Neural cell (in vitro differentiated cells): ENCODE data around the gene SLC6A11. TPM values are rescaled to one million over a fixed set of nuclear protein-coding genes. Genes with fewer than 3 reads are reported as not detected.

Experiments used
- H2AFZ ChIP-seq: fragments of 200-600, 300-800 bp; sonication (generic), shearing (Covaris generic); 2 replicates; pipeline ENCODE4 v1.6.0; 2014; ENCODE audit warnings: low read depth, mild to moderate bottlenecking, antibody characterized with exemption, low read length, moderate library complexity
- H3F3A ChIP-seq: fragments of 200-600 bp; shearing (Covaris generic); 2 replicates; pipeline ENCODE4 v1.6.1; 2016; ENCODE audit warnings: mild to moderate bottlenecking, moderate library complexity, mixed read lengths, antibody characterized with exemption, low read length; ENCODE audit not compliant: insufficient read depth, poor library complexity, severe bottlenecking
- H3K27ac ChIP-seq: fragments of 200-600, 300-800 bp; sonication (generic), shearing (Covaris generic); 2 replicates; pipeline ENCODE4 v1.5.1; 2014; ENCODE audit warnings: mild to moderate bottlenecking, low read length, moderate library complexity
- H3K27me3 ChIP-seq: fragments of 300-800, 200-600 bp; sonication (generic), shearing (Covaris generic); 2 replicates; pipeline ENCODE4 v1.6.0; 2014; ENCODE audit warnings: mild to moderate bottlenecking, low read depth, low read length, moderate library complexity; ENCODE audit not compliant: insufficient read depth
- H3K36me3 ChIP-seq: fragments of 300-800, 200-600 bp; sonication (generic), shearing (Covaris generic); 2 replicates; pipeline ENCODE4 v1.5.1; 2014; ENCODE audit warnings: mild to moderate bottlenecking, antibody characterized with exemption, low read length, moderate library complexity; ENCODE audit not compliant: insufficient read depth
- H3K4me2 ChIP-seq: fragments of 300-800, 200-600 bp; sonication (generic), shearing (Covaris generic); 2 replicates; pipeline ENCODE4 v1.6.0; 2014; ENCODE audit warnings: mild to moderate bottlenecking, low read length
- H3K4me3 ChIP-seq: fragments of 300-800, 200-600 bp; sonication (generic), shearing (Covaris generic); 2 replicates; pipeline ENCODE4 v1.5.1; 2014; ENCODE audit warnings: mild to moderate bottlenecking, low read length, moderate library complexity
- H3K79me2 ChIP-seq: fragments of 200-600 bp; shearing (Covaris generic); replicated peaks from 2 replicates; pipeline ENCODE4 v1.6.0; 2014; ENCODE audit warnings: mild to moderate bottlenecking, low read length, moderate library complexity; ENCODE audit not compliant: insufficient read depth
- H3K9ac ChIP-seq: fragments of 300-800, 200-600 bp; sonication (generic), shearing (Covaris generic); 2 replicates; pipeline ENCODE4 v1.6.1; 2016; ENCODE audit warnings: mild to moderate bottlenecking, low read length, mixed read lengths
- H3K9me2 ChIP-seq: fragments of 200-600 bp; shearing (Covaris generic); 2 replicates; pipeline ENCODE4 v1.6.1; 2016; ENCODE audit warnings: mild to moderate bottlenecking, low read length, mixed read lengths; ENCODE audit not compliant: insufficient read depth
- H3K9me3 ChIP-seq: fragments of 200-600, 300-800 bp; sonication (generic), shearing (Covaris generic); 2 replicates; pipeline ENCODE4 v1.6.1; 2016; ENCODE audit warnings: mild to moderate bottlenecking, mixed run types, low read length, moderate library complexity, mixed read lengths
- H4K20me1 ChIP-seq: fragments of 200-600 bp; shearing (Covaris generic); 2 replicates; pipeline ENCODE4 v1.6.1; 2016; ENCODE audit warnings: mild to moderate bottlenecking, mixed run types; ENCODE audit not compliant: insufficient read depth
- EP300 ChIP-seq: fragments of 450-650 bp; conservative IDR thresholded peaks from 2 replicates; pipeline ENCODE4 v1.6.1; 2014; ENCODE audit warnings: antibody characterized with exemption, mild to moderate bottlenecking, moderate library complexity; ENCODE audit not compliant: poor library complexity, severe bottlenecking
- EZH2 ChIP-seq: fragments of 200-600, 300-800 bp; shearing (Covaris generic), sonication (generic); IDR thresholded peaks from 2 replicates; pipeline ENCODE4 v1.6.1; 2014; ENCODE audit warnings: antibody characterized with exemption, low read length, borderline replicate concordance, mild to moderate bottlenecking; ENCODE audit not compliant: insufficient read depth, poor library complexity, severe bottlenecking
- MXI1 ChIP-seq: fragments of 450-650 bp; conservative IDR thresholded peaks from 2 replicates; pipeline ENCODE4 v1.6.1; 2014; ENCODE audit warnings: antibody characterized with exemption, mild to moderate bottlenecking; ENCODE audit not compliant: poor library complexity, severe bottlenecking
- POLR2AphosphoS5 ChIP-seq: IDR thresholded peaks from 2 replicates; pipeline ENCODE4 v1.6.1; 2012
- RAD21 ChIP-seq: fragments of 450-650 bp; conservative IDR thresholded peaks from 2 replicates; pipeline ENCODE4 v1.6.1; 2014; ENCODE audit warnings: antibody characterized with exemption, mild to moderate bottlenecking, moderate library complexity
- SMC3 ChIP-seq: fragments of 450-650 bp; conservative IDR thresholded peaks from 2 replicates; pipeline ENCODE4 v1.6.1; 2014; ENCODE audit warnings: antibody characterized with exemption, mild to moderate bottlenecking, moderate library complexity; ENCODE audit not compliant: poor library complexity
- TAF1 ChIP-seq: IDR thresholded peaks from 2 replicates; pipeline ENCODE4 v1.6.1; 2012; ENCODE audit warnings: low read depth
- polyA plus RNA-seq: library from polyadenylated mRNA; depleted of rRNA; stranded (reverse); fragments of >200 nt; gene quantifications from 2 replicates; pipeline ENCODE4 v1.2.3, GENCODE V29; 2014
- TF ChIP-seq, protein P1 (sequence below): IDR thresholded peaks from 2 replicates; pipeline ENCODE4 v1.6.1; 2012; ENCODE audit warnings: borderline replicate concordance
- TF ChIP-seq, protein P2 (sequence below): fragments of 450-650 bp; IDR thresholded peaks from 2 replicates; pipeline ENCODE4 v1.5.1; 2014; ENCODE audit warnings: antibody characterized with exemption, mild to moderate bottlenecking, moderate library complexity; ENCODE audit not compliant: poor library complexity, severe bottlenecking

SLC6A11 gene
- polyA plus RNA-seq, 1 donor from 2014 or later = 4.2 TPM

DNA sequence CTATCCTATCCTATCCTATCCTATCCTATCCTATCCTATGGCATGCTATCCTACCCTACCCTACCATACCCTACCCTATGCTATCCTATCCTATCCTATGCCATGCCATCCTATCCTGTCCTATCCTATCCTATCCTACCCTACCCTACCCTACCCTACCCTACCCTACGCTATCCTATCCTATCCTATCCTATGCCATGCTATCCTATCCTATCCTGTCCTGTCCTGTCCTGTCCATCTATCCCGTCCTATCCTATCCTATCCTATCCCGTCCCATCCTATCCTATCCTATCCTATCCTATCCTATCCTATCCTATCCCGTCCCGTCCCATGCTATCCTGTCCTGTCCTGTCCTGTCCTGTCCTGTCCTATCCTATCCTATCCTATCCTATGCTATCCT is 57.4 kb downstream of the SLC6A11 start:
- Histone ChIP-seq H3K9me3 (no peaks in the 10 kb centered on the region), H2AFZ (no peak overlapping the region), H3K36me3 (no peaks in the 10 kb centered on the region), H3K4me2 (no peak overlapping the region), H3F3A (no peaks in the 10 kb centered on the region), H4K20me1 (no peaks in the 10 kb centered on the region), H3K27ac (no peak overlapping the region), H3K27me3 (no peaks in the 10 kb centered on the region), H3K9ac (no peak overlapping the region), H3K9me2 (no peaks in the 10 kb centered on the region), H3K4me3 (no peak overlapping the region), H3K79me2 (no peaks in the 10 kb centered on the region)
- no peak for TF ChIP-seq MXI1
- TF ChIP-seq EZH2 = no peak
- TF ChIP-seq, protein P1, sequence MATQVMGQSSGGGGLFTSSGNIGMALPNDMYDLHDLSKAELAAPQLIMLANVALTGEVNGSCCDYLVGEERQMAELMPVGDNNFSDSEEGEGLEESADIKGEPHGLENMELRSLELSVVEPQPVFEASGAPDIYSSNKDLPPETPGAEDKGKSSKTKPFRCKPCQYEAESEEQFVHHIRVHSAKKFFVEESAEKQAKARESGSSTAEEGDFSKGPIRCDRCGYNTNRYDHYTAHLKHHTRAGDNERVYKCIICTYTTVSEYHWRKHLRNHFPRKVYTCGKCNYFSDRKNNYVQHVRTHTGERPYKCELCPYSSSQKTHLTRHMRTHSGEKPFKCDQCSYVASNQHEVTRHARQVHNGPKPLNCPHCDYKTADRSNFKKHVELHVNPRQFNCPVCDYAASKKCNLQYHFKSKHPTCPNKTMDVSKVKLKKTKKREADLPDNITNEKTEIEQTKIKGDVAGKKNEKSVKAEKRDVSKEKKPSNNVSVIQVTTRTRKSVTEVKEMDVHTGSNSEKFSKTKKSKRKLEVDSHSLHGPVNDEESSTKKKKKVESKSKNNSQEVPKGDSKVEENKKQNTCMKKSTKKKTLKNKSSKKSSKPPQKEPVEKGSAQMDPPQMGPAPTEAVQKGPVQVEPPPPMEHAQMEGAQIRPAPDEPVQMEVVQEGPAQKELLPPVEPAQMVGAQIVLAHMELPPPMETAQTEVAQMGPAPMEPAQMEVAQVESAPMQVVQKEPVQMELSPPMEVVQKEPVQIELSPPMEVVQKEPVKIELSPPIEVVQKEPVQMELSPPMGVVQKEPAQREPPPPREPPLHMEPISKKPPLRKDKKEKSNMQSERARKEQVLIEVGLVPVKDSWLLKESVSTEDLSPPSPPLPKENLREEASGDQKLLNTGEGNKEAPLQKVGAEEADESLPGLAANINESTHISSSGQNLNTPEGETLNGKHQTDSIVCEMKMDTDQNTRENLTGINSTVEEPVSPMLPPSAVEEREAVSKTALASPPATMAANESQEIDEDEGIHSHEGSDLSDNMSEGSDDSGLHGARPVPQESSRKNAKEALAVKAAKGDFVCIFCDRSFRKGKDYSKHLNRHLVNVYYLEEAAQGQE = no peak
- no peak for TF ChIP-seq RAD21
- TF ChIP-seq EP300 = no peak
- TF ChIP-seq TAF1 = no peak
- TF ChIP-seq, protein P2, sequence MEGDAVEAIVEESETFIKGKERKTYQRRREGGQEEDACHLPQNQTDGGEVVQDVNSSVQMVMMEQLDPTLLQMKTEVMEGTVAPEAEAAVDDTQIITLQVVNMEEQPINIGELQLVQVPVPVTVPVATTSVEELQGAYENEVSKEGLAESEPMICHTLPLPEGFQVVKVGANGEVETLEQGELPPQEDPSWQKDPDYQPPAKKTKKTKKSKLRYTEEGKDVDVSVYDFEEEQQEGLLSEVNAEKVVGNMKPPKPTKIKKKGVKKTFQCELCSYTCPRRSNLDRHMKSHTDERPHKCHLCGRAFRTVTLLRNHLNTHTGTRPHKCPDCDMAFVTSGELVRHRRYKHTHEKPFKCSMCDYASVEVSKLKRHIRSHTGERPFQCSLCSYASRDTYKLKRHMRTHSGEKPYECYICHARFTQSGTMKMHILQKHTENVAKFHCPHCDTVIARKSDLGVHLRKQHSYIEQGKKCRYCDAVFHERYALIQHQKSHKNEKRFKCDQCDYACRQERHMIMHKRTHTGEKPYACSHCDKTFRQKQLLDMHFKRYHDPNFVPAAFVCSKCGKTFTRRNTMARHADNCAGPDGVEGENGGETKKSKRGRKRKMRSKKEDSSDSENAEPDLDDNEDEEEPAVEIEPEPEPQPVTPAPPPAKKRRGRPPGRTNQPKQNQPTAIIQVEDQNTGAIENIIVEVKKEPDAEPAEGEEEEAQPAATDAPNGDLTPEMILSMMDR = no peak
- TF ChIP-seq POLR2AphosphoS5 = no peak
- TF ChIP-seq SMC3 = no peak

DNA sequence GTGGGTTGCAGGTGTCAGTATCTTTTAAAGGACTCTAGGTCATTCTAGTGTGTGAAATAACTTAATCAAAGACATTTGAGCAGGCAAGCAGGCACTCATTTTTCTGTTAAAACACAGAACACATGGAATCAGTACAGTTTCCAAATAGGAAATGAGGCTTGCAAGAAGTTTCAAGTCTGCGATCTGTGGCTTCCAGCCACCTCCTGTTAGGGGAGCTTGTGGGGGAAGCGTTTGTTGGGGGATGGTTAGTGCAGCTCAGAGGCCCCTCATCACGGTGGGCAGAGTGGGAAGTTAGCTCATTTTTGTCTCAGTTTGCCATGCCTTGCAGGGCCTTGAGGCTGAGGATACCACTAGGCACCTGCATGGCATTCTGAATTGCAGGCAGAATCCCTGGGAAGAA is 59.9 kb downstream of the SLC6A11 start:
- H3K27ac ChIP-seq = no peak overlapping the region
- H3K79me2 ChIP-seq = no peaks in the 10 kb centered on the region
- H3K4me3 ChIP-seq = no peak overlapping the region
- no peaks in the 10 kb centered on the region for H3K9me3 ChIP-seq
- H3F3A ChIP-seq = no peaks in the 10 kb centered on the region
- no peak overlapping the region for H3K4me2 ChIP-seq
- no peaks in the 10 kb centered on the region for H3K9me2 ChIP-seq
- TF ChIP-seq EZH2 = no peak
- no peak for TF ChIP-seq EP300
- TF ChIP-seq RAD21 = no peak
- TF ChIP-seq, protein P2 = no peak
- TF ChIP-seq POLR2AphosphoS5 = no peak
- no peak for TF ChIP-seq TAF1
- TF ChIP-seq, protein P1 = no peak
- TF ChIP-seq SMC3 = no peak
- TF ChIP-seq MXI1 = no peak
- no peaks in the 10 kb centered on the region for H4K20me1 ChIP-seq
- no peaks in the 10 kb centered on the region for H3K36me3 ChIP-seq
- no peak overlapping the region for H2AFZ ChIP-seq
- no peak overlapping the region for H3K9ac ChIP-seq
- no peaks in the 10 kb centered on the region for H3K27me3 ChIP-seq
